Right renal pelvis (tissue), 4 donors: ENCODE measurements around the gene VARS2. TPM values are rescaled to one million over a fixed set of nuclear protein-coding genes. Genes with fewer than 3 reads are reported as not detected.
"Not testable (repeated sequence)": the region's sequence is repeated elsewhere in the genome, so short reads cannot be mapped to it uniquely, and the experiment has no call there.

ENCODE experiments used
- DNase-seq, 4 donors: peaks; one replicate each; pipeline ENCODE4 v3.0.0-alpha.2; 2013; ENCODE audit warnings: low read depth in 4 of 4, low spot score in 3 of 4, missing footprints in 1 of 4
- polyA plus RNA-seq, 4 donors: library from polyadenylated mRNA; unstranded; fragments of 120-200 nt; gene quantifications; one replicate each; pipeline ENCODE4 v1.2.1, GENCODE V29; 2013; ENCODE audit not compliant: insufficient read length in 4 of 4

Gene VARS2
- polyA plus RNA-seq, 4 donors: 30.5 to 47.1 (median 35.5) TPM

DNA sequence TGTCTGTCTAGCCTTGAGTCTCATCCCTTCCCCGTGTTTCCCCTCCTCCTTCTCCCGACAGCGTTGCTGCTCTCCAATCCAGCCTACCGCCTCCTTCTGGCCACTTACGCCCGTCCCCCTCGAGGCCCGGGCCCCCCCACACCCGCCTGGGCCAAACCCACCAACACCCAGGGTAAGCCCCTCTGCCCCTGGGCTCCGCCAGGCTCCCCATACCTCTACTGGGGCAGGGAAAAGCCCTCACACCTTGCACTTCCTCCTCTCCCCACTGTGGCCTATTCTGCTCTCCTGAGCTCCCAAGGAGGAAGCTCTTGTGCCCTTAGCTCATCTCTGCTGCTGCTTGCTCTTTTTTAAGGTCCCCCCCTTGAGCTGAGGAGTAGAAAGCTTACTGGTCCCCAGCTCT lies 18.7 kb upstream of the VARS2 start:
- DNase-seq: no peak

- no peak for DNase-seq
Observed at GRCh38 chr6:30896541-30896940, 17.5 kb upstream of the VARS2 start.

DNA sequence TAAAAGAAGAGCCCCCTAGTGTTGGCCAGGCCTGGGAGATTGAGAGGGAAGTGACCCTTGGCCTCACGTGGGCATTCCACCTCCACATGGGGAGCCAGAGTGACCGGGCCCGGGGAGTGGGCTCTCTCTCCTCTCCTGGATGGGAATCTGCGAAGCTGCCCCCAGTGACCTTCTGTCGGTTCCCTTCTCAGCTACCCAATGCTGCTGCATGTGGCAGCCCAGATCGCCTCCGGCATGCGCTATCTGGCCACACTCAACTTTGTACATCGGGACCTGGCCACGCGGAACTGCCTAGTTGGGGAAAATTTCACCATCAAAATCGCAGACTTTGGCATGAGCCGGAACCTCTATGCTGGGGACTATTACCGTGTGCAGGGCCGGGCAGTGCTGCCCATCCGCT lies 16.2 kb upstream of the VARS2 start:
- DNase-seq: no peak

DNA sequence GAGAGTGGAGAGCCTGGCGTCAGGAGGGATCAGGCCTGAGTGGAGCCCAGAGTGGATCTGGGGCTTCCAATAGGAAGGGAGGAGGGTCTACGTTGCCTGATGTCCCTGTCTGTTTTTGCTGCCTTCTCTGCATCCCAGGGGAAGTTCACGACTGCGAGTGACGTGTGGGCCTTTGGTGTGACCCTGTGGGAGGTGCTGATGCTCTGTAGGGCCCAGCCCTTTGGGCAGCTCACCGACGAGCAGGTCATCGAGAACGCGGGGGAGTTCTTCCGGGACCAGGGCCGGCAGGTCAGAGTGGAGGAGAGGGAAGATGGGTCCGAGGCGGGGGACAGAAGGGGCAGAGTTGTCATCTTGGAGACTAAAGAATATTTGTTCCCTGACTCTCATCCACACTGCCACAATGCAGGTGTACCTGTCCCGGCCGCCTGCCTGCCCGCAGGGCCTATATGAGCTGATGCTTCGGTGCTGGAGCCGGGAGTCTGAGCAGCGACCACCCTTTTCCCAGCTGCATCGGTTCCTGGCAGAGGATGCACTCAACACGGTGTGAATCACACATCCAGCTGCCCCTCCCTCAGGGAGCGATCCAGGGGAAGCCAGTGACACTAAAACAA lies 15.2 kb upstream of the VARS2 start:
- DNase-seq: no peak

GRCh38 chr6:30900863-30901417 lies 13.1 kb upstream of the VARS2 start:
- DNase-seq: no peak

- no peak for DNase-seq
Observed at GRCh38 chr6:30901436-30901835, 12.6 kb upstream of the VARS2 start.

GRCh38 chr6:30902196-30902595 lies 11.8 kb upstream of the VARS2 start:
- not testable (repeated sequence) for DNase-seq

DNA sequence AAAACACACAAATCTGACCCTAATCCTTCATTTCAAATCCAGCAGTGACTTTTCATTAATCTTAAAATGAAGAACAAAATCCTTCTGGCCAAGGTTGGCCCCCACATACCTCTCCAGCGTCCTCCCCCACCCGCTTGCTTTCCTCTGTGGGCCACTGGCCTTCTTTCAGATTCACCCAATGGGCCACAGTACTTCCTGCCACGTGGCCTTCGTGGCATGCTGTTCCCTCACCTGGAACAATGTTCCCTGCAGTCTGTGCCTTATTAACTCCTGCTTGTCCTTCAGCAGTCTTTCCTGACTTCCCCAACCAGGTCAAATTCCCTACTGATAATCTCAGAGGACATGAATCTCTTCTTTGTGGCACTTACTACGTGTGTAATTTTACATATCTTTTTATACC lies 11.3 kb upstream of the VARS2 start:
- DNase-seq: no peak

DNA sequence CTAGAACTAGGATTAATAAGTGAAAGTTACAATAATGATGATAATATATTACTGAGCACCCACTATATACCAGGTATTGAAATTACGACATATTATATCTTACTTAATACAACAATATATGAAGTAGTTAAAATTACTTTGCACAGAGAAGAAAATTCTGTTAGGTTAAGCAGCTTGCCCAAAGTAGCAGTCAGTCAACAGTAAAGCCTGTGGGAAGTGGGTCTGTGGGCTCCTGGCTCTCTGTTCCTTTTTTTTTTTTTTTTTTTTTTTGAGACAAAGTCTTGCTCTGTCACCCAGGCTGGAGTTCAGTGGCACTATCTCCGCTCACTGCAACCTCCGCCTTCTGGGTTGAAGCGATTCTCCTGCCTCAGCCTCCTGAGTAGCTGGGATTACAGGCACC lies 10.8 kb upstream of the VARS2 start:
- no peak for DNase-seq

DNA sequence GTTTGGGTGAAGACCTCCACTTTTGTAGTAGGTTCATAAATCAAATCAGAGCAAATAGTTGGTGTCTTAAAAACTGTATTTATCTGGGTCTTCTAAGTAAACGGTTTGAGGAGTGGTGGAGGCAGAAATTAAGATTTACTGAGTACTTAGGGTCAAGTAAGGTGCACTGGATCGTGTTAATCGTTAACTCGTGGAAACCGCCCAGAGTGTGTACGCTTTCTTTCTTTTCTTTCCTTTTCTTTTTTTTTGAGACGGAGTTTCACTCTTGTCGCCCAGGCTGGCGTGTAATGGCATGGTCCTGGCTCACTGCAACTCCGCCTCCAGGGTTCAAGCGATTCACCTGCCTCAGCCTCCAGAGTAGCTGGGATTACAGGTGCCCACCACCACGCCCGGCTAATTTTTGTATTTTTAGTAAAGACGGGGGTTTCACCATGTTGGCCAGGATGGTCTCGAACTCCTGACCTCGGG lies 6.7 kb upstream of the VARS2 start:
- not testable (repeated sequence) for DNase-seq

DNA sequence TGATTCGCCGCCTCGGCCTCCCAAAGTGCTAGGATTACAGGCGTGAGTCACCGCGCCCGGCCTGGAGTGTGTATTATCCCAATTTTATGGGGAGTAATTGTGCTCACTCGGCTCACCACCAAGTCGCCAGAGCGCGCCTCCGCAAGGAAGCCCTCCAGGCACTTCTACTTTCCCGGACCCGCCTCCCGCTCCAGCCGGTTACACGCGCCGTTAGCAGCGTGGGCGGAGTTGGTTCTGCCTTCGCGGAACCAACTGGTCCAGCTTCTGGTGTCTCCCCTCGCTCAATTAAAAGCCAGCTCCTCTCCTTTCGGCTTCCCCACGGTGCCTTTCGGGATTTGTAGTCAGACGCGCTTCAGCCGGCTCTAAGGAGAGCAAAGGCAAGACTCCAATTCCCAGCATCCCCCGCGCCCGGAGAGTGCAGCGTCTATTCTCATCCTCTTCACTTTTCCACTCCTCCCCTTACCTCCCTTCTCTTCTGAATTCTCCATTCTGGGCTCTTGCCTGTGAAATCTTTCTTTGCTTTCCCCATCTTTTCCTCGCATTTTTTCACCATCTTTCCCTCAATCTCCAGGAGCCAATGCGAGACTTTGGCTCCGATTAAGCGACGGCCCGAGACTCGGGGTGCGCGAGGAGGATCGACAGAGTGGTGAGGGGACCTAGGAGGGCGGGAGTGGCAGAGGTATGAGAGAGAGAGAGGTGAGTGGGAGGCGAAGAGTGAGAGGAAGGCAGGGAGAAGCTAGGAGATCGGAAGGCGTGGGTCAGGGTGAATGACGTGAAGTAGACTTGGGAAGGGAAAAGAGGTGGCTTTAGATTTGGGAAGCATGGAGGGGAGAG lies 6.1 kb upstream of the VARS2 start, which contains the start of gene GTF2H4:
GTF2H4 (plus strand) TSS at position 450 of the 834 bp plus-strand sequence.
- peak; percentile 87 to 97 (median 96) for DNase-seq

GRCh38 chr6:30908700-30909099 lies 5.3 kb upstream of the VARS2 start:
- DNase-seq: no peak

GRCh38 chr6:30910473-30910872 lies 3.6 kb upstream of the VARS2 start:
- not testable (repeated sequence) for DNase-seq

DNA sequence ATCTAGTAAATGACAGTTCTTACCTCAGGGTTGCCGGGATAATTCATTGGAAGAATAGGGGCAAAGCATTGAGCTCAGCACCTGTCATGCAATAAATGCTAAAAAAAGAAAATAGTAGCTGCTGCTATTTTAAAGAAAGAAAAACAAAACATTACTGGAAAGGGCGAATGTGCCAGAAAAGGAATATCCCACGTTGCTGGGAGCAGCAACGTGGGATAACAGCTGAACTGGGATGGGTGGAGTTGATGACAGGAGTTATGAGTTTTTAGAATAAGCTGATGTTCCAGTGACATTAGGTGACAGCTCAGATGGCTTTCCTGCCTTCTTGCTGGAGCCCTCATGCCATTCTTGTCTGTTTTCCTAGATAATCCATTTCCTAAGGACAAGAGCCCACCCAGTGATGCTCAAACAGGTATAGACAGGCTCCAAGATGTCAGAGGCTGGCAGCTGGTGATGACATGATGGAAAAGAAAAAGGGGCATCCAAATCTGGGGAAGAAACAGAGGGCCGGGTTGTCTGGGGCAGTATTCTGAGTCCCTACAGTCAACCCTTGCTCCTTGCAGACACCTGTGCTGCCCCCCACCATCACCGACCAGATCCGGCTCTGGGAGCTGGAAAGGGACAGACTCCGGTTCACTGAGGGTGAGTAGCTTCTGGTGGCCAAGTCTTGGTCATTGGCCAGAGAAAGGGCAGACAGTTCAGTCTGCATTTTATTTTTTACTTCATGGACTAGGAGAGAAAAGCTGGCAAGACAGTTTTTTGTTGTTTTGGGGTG lies 1.1 kb upstream of the VARS2 start:
- no peak for DNase-seq

DNA sequence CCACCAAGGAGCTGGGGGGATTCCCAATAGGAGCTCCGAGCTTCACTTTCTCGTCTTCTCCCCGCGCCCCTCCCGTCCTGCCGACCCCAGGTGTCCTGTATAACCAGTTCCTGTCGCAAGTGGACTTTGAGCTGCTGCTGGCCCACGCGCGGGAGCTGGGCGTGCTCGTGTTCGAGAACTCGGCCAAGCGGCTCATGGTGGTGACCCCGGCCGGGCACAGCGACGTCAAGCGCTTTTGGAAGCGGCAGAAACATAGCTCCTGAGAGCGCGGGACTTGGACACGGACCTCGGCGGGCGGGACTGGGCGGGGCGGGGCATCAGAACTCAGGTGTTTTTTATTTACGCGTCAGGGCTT lies 340 bp upstream of the VARS2 start:
- DNase-seq: peak in 1 of 4 donors; percentile 44

DNA sequence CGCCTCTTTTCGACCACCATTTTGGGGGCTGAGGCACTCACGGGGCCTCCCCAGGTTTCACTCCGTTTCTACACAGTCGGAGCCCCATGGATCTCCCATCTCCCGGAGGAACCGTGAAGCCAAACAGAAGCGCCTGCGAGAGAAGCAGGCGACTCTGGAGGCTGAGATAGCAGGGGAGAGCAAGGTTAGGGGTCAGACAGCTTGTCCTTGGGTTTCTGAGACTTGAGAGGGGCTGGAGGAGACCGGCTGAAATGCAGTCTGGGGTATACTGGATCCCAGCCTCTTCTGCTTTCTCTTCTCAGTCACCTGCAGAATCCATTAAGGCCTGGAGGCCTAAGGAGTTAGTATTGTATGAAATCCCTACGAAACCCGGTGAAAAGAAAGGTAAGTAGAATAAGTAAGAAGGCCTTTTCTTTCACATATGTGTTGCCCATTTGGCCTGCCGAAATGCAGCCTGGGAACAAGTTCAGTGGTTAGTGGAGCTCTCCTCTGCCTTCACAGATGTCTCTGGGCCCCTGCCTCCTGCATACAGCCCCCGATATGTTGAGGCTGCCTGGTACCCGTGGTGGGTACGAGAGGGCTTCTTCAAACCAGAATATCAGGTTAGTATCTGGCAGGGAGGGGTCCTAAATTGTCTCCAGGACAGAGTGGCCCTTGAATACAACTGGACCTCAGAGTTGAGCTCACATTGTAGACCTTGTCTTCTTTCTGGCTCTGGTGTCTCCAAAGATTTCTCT lies 984 bp downstream of the VARS2 start:
- no peak for DNase-seq

- DNase-seq: peak in 3 of 4 donors; percentile 56 to 71 (median 69)
Observed at GRCh38 chr6:30915591-30915946, 1.5 kb downstream of the VARS2 start.

DNA sequence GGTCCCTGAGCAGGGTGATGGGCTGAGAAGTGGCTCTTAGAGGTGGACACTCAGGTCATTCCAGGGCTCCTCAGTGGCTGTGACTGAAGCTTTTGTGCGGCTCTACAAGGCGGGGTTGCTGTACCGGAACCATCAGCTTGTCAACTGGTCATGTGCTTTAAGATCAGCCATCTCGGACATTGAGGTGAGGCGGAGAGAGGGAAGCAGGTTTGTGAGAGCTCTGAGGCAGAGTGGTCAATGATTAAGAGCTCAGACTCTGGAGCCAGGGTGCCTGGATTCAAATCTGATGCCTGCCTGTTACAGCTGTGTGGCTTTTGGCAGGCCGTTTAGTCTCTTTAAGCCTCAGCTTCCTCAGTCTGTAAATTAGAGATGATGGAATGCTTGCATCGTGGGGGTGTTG lies 3.0 kb downstream of the VARS2 start:
- no peak for DNase-seq

DNA sequence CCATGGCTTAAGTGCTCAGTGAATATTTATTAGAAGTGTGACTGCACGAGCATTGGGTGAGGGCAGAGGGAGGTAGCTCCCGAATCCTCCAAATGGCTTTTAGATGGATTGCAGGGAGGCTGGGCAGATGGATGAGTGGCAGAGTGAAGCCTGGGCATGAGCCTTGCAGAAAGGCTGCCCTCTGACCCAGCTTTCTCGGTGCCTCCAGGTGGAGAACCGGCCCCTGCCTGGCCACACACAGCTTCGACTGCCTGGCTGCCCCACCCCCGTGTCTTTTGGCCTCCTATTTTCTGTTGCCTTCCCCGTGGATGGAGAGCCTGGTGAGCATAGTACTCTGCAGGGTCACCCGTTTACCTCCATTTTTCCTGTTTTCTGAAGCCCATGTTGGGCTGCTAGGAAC lies 3.4 kb downstream of the VARS2 start:
- DNase-seq: no peak

DNA sequence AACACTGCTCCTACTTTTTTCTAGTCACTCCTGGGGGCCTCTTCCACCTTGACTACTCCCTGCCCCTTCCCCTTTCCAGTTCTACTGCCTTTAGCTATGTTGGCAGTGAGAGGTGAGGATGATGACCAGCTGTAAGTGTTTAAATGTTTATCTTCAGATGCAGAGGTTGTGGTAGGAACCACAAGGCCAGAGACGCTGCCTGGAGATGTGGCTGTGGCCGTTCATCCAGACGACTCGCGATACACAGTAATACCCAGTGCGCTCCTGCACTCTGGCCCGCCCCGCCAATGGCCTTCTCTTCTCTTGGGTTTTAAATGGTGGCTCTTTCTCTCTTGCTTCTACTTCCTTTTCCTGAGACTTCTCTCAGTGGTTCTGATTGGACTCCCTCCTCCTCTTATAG lies 4.6 kb downstream of the VARS2 start:
- DNase-seq: no peak
